K562 (cell line): ENCODE measurements around the gene C22orf39. TPM values are rescaled to one million over a fixed set of nuclear protein-coding genes. Genes with fewer than 3 reads are reported as not detected.
A peak's percentile ranks its signal among the peaks of the same experiment; 100 is the strongest.

ENCODE experiments used
- BRF1 ChIP-seq: IDR thresholded peaks from 3 replicates; pipeline ENCODE4 v1.6.1; 2011; ENCODE audit warnings: borderline replicate concordance, mild to moderate bottlenecking; ENCODE audit not compliant: insufficient read length; ENCODE audit errors: extremely low read depth
- CCAR2 ChIP-seq: fragments of 200-400 bp; formaldehyde crosslinking; IDR thresholded peaks from 2 replicates; pipeline ENCODE4 v1.6.1; 2017; ENCODE audit warnings: mild to moderate bottlenecking, low read depth, low read length
- CEBPB ChIP-seq: fragments of 450-650 bp; IDR thresholded peaks from 2 replicates; pipeline ENCODE4 v1.6.1; 2016; ENCODE audit warnings: missing genetic modification characterization, missing compliant biosample characterization
- FOXM1 ChIP-seq, 2 experiments: fragments of 450-650 bp in 1 of 2; sonication (generic) in 1 of 2; formaldehyde crosslinking in 1 of 2; IDR thresholded peaks; 2 replicates each; pipeline versions ENCODE4 v1.6.1 to v1.9.0; 2017 to 2022; ENCODE audit warnings: low read depth in 2 of 2, mild to moderate bottlenecking in 2 of 2, missing genetic modification reagents in 1 of 2, moderate library complexity in 1 of 2
- JUND ChIP-seq, 2 experiments: IDR thresholded peaks; 2 replicates in 1 of 2; 3 replicates in 1 of 2; pipeline ENCODE4 v1.6.1; 2011; ENCODE audit warnings: borderline replicate concordance in 2 of 2, low read depth in 2 of 2, low read length in 2 of 2, improper control_type of control experiment in 1 of 2, missing biosample characterization in 1 of 2, missing genetic modification characterization in 1 of 2, missing genetic modification reagents in 1 of 2
- KLF16 ChIP-seq: IDR thresholded peaks from 2 replicates; pipeline ENCODE4 v1.6.1; 2016; ENCODE audit warnings: antibody characterized with exemption
- MYC ChIP-seq, 2 experiments: fragments of 250-450 bp in 1 of 2; sonication (Bioruptor Pico) in 1 of 2; IDR thresholded peaks; 2 replicates each; pipeline versions ENCODE4 v1.5.1 to v1.6.1; 2012 to 2021; ENCODE audit warnings: low read depth in 2 of 2, borderline replicate concordance in 1 of 2, improper control_type of control experiment in 1 of 2, low read length in 1 of 2, mild to moderate bottlenecking in 1 of 2, moderate library complexity in 1 of 2
- NR1H2 ChIP-seq: sonication (generic); formaldehyde crosslinking; IDR thresholded peaks from 2 replicates; pipeline ENCODE4 v1.4.0; 2020; ENCODE audit warnings: mild to moderate bottlenecking, missing genetic modification reagents
- NUFIP1 ChIP-seq: fragments of 450-650 bp; IDR thresholded peaks from 2 replicates; pipeline ENCODE4 v1.6.1; 2018; ENCODE audit not compliant: partially characterized antibody
- PTRF ChIP-seq: fragments of 450-650 bp; IDR thresholded peaks from 2 replicates; pipeline ENCODE4 v1.6.1; 2016; ENCODE audit warnings: mild to moderate bottlenecking, missing genetic modification characterization, missing compliant biosample characterization
- RBFOX2 ChIP-seq: fragments of 200-400 bp; formaldehyde crosslinking; IDR thresholded peaks from 2 replicates; pipeline ENCODE4 v1.6.1; 2017; ENCODE audit warnings: low read depth, mild to moderate bottlenecking, low read length, moderate library complexity
- SAFB ChIP-seq: fragments of 200-400 bp; formaldehyde crosslinking; IDR thresholded peaks from 2 replicates; pipeline ENCODE4 v1.6.1; 2017; ENCODE audit warnings: low read depth, low read length, borderline replicate concordance
- SPI1 ChIP-seq: IDR thresholded peaks from 2 replicates; pipeline ENCODE4 v1.6.1; 2011; ENCODE audit warnings: low read depth, low read length, control low read depth, borderline replicate concordance
- STAT5B ChIP-seq: fragments of 250-450 bp; sonication (Bioruptor Pico); IDR thresholded peaks from 2 replicates; pipeline ENCODE4 v1.8.0; 2021; ENCODE audit warnings: mild to moderate bottlenecking, inconsistent platforms
- TBL1XR1 ChIP-seq, 2 experiments: IDR thresholded peaks; 2 replicates each; pipeline ENCODE4 v1.6.1; 2012; ENCODE audit warnings: improper control_type of control experiment in 2 of 2, low read length in 2 of 2, mild to moderate bottlenecking in 1 of 2
- ZNF23 ChIP-seq: fragments of 250-450 bp; sonication (Bioruptor Pico); IDR thresholded peaks from 2 replicates; pipeline ENCODE4 v1.4.0; 2020; ENCODE audit warnings: mild to moderate bottlenecking
- ZNF586 ChIP-seq: fragments of 450-650 bp; formaldehyde crosslinking; conservative IDR thresholded peaks from 2 replicates; pipeline ENCODE4 v1.4.0; 2020; ENCODE audit warnings: mild to moderate bottlenecking, moderate library complexity
- polyA plus RNA-seq, 8 experiments: library from polyadenylated mRNA; depleted of rRNA in 4 of 8; stranded (reverse) in 5 of 8; unstranded in 3 of 8; fragments of >200 nt; fragmentation: Nextera tagmentation in 2 of 8; fragmentation: Illumina TruSeq in 1 of 8; extraction: Ambion mirVana in 2 of 8; extraction: Trizol in 1 of 8; gene quantifications; 2 replicates each; pipeline versions ENCODE4 v1.2.1 to v1.2.3, GENCODE V29; 2011 to 2014; ENCODE audit warnings: inconsistent platforms in 1 of 8, missing spikeins in 1 of 8
- total RNA-seq, 7 experiments: library from RNA; depleted of rRNA in 6 of 7; stranded (reverse); fragments of >200 nt in 6 of 7; fragmentation: Illumina TruSeq in 2 of 7; extraction: Trizol in 2 of 7; gene quantifications; 2 replicates each; pipeline versions ENCODE4 v1.2.1 to v1.2.3, GENCODE V29; 2011 to 2021; ENCODE audit warnings: low replicate concordance in 1 of 7
- TF ChIP-seq, protein P1 (sequence below): fragments of 250-450 bp; sonication (Bioruptor Pico); IDR thresholded peaks from 2 replicates; pipeline ENCODE4 v1.5.0; 2021; ENCODE audit warnings: mild to moderate bottlenecking, moderate library complexity
- TF ChIP-seq, protein P2 (sequence below): sonication (generic); formaldehyde crosslinking; IDR thresholded peaks from 2 replicates; pipeline ENCODE4 v1.8.0; 2022; ENCODE audit warnings: missing genetic modification reagents, mild to moderate bottlenecking, borderline replicate concordance
- TF ChIP-seq, protein P3 (sequence below): fragments of 250-450 bp; sonication (Bioruptor Pico); IDR thresholded peaks from 2 replicates; pipeline ENCODE4 v1.4.0; 2020; ENCODE audit warnings: borderline replicate concordance

C22orf39 gene
- total and polyA plus RNA-seq, 9 of the 15 experiments (the other 6 are each of a cell fraction or from before 2014, with no cell fraction given) = 20.4 to 139 (median 66.8) TPM

DNA sequence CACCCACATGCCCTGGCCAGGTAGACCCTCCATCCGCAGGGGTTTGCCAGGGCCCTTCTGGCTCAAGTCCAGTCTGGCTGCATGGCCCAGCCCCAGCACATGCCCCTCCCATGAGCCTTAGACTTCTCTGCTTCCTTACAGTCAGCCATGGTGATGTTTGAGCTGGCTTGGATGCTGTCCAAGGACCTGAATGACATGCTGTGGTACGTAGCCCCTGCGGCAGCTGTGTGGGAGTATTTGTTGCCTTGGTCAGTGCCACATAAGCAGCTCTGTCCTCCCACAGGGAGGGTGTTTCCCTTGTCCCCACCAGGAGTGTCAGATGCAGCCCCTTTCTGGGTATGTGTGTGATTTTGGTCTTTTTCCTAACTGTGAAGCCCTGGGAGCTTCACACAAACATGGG lies 49.7 kb upstream of the C22orf39 start (continued):
- TF ChIP-seq, protein P1, sequence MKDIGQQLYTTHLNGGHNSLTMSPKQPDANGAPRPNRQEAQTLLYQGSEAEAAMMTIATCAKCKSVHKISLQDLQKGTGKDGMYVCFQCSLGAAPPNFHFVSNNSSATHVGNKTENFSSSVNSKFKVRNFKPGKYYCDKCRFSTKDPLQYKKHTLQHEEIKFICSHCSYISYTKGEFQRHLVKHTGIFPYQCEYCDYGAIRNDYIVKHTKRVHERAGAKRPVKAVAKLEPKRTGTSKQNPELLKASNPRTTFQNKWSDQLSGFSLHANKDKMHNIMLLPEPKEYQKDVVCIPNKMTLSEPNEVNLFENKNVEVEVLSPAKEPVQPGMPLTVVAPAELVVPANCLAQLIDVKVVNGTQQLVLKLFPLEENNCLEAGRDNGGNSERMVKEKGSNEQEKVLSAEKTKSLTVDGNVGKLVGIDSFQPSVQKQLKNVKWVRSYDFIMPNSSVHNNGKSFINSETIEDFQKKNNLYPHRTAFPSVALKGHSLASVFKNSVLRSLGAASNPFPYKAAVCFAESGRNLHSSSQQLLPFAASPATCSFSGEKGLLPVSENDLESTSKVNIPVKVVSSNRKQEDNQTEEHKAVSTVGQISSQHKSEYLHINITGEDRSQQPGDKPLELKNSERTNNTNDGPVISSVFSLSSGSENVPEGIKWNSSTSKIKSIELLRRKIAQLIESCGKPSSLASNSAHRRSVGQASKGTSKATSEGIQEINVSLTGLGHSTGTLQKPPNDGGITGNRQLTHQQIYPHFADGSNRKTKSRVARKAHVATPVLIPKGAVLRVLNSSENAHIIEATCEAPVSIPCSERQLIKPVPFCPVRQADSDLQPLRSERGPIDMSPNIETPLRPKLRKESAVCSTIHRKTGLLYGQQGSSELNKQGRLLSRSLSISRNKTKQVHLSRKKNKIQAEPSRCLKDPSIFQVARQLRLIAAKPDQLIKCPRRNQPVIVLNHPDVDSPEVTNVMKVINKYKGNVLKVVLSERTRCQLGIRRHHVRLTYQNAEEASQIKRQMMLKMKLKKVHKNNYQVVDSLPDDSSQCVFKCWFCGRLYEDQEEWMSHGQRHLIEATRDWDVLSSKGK (CRISPR knock-in tag) = no peak
- TF ChIP-seq BRF1 (no peak), PTRF (tag) (no peak), NUFIP1 (no peak), ZNF586 (no peak), CCAR2 (no peak), CEBPB (tag) (no peak), RBFOX2 (peak; percentile 62), SPI1 (no peak), KLF16 (peak; percentile 68; the same call in 1 of the 2 replicates), MYC (IDR thresholded peaks at IDR 0.05; ENCODE audit: low read depth, low read length) (no peak), MYC (CRISPR knock-in tag; IDR thresholded peaks at IDR 0.05; ENCODE audit: borderline replicate concordance, low read depth) (peak; percentile 46; the same call in 1 of the 2 replicates), NR1H2 (CRISPR knock-in tag) (no peak), JUND (IDR thresholded peaks at IDR 0.05; ENCODE audit: borderline replicate concordance, low read depth, low read length) (peak; percentile 40; the same call in 1 of the 2 replicates), JUND (tag; IDR thresholded peaks at IDR 0.05; ENCODE audit: borderline replicate concordance, low read depth, low read length) (no peak; the same call in 2 of the 3 replicates), TBL1XR1 (IDR thresholded peaks at IDR 0.05; ENCODE audit: low read length in 2 of 2) (peak in 1 of 2 experiments; percentile 70; a peak in 1 of 4 replicates), FOXM1 (IDR thresholded peaks at IDR 0.05; ENCODE audit: low read depth) (no peak), FOXM1 (CRISPR knock-in tag; IDR thresholded peaks at IDR 0.05; ENCODE audit: low read depth) (no peak), SAFB (no peak), ZNF23 (no peak), STAT5B (CRISPR knock-in tag) (no peak)
- TF ChIP-seq, protein P2, sequence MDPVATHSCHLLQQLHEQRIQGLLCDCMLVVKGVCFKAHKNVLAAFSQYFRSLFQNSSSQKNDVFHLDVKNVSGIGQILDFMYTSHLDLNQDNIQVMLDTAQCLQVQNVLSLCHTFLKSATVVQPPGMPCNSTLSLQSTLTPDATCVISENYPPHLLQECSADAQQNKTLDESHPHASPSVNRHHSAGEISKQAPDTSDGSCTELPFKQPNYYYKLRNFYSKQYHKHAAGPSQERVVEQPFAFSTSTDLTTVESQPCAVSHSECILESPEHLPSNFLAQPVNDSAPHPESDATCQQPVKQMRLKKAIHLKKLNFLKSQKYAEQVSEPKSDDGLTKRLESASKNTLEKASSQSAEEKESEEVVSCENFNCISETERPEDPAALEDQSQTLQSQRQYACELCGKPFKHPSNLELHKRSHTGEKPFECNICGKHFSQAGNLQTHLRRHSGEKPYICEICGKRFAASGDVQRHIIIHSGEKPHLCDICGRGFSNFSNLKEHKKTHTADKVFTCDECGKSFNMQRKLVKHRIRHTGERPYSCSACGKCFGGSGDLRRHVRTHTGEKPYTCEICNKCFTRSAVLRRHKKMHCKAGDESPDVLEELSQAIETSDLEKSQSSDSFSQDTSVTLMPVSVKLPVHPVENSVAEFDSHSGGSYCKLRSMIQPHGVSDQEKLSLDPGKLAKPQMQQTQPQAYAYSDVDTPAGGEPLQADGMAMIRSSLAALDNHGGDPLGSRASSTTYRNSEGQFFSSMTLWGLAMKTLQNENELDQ (CRISPR knock-in tag) = no peak
- TF ChIP-seq, protein P3, sequence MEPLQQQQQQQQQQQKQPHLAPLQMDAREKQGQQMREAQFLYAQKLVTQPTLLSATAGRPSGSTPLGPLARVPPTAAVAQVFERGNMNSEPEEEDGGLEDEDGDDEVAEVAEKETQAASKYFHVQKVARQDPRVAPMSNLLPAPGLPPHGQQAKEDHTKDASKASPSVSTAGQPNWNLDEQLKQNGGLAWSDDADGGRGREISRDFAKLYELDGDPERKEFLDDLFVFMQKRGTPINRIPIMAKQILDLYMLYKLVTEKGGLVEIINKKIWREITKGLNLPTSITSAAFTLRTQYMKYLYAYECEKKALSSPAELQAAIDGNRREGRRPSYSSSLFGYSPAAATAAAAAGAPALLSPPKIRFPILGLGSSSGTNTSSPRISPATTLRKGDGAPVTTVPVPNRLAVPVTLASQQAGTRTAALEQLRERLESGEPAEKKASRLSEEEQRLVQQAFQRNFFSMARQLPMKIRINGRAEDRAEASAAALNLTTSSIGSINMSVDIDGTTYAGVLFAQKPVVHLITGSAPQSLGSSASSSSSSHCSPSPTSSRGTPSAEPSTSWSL (CRISPR knock-in tag) = 0 out of 2 replicates have a peak, but pooled peaks have one; percentile 74
